Activated CD4-positive, alpha-beta memory T cell treated with anti-CD3 and anti-CD28 coated beads for 36 hours (primary cell): ENCODE data around the gene CD200. TPM values are rescaled to one million over a fixed set of nuclear protein-coding genes. Genes with fewer than 3 reads are reported as not detected.
"Not testable (repeated sequence)": the region's sequence is repeated elsewhere in the genome, so short reads cannot be mapped to it uniquely, and the experiment has no call there.

ENCODE experiments used
- CTCF ChIA-PET: fragments of 350-600 bp; sonication (Branson Sonifier 250); formaldehyde crosslinking; loops from one replicate; lab custom pipeline; 2021; ENCODE audit warnings: antibody characterized with exemption, inconsistent platforms; lab: Charles Lee
- POLR2A ChIA-PET: fragments of 350-600 bp; sonication (Branson Sonifier 250); formaldehyde crosslinking; loops from one replicate; lab custom pipeline; 2021; ENCODE audit warnings: antibody characterized with exemption; lab: Charles Lee
- DNase-seq: peaks from one replicate; pipeline ENCODE4 v3.0.0-alpha.2; 2020
- H3K27ac Mint-ChIP-seq: one replicate; pipeline ENCODE4 v1.8.0; 2021; ENCODE audit warnings: mixed read lengths
- H3K27me3 Mint-ChIP-seq: one replicate; pipeline ENCODE4 v1.8.0; 2021; ENCODE audit warnings: mixed read lengths
- H3K36me3 Mint-ChIP-seq: one replicate; pipeline ENCODE4 v1.8.0; 2021; ENCODE audit warnings: mixed read lengths
- H3K4me1 Mint-ChIP-seq: one replicate; pipeline ENCODE4 v1.8.0; 2021; ENCODE audit warnings: low read depth, mixed read lengths
- H3K4me3 Mint-ChIP-seq: one replicate; pipeline ENCODE4 v1.8.0; 2021; ENCODE audit warnings: mild to moderate bottlenecking, mixed read lengths
- H3K9me3 Mint-ChIP-seq: one replicate; pipeline ENCODE4 v1.8.0; 2021; ENCODE audit warnings: mixed read lengths
- intact Hi-C: fragments of 100-400 bp; cut with micrococcal nuclease; formaldehyde crosslinking; loops from one replicate; pipeline ENCODE4 v1.15.1; 2023
- total RNA-seq, 2 experiments: library from RNA; stranded (reverse); gene quantifications; one replicate each; pipeline ENCODE4 v1.2.3, GENCODE V29; 2021

Gene CD200
- total RNA-seq, 2 experiments from 2014 or later = 34.2 to 34.5 TPM

DNA sequence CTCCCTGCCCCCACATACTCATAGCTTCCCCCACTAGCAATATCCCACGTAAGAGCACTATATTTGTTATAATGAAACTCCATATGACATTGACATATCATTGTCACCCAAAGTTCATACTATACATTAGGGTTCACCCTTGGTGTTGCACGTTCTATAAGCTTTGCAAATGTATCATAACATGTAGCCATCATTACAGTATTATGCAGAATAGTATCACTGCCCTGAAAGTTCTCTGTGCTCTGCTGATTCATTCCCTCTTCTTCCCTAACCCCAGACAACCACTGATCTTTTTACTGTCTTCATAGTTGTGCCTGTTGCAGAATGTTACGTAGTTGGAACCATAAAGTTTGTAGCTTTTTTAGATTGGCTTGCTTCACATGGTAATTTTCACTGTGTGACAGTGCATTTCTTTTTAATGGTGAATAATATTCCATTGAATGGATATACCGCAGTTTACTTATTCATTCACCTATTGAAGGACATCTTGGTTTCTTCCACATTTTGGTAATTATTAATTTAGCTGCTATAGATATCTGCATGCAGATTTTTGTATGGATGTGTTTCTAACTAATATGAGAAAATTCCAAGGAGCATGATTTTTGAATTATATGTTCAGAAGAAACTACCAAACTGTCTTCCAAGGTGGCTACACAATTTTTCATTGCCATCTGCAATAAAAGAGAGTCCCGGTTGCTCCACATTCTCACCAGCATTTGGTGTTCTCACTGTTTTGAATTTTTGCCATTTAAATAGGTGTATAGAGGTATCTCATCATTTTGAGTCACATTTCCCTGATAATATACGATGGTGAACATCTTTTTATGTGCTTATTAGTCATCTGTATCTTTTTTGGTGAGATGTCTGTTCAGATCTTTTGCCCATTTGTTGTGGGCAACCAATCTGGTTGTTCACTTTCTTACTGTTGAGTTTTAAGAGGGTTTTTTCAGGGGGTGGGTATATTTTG, 59.7 kb downstream of the CD200 start:
- intact Hi-C loops = no loop called here
- H3K27ac Mint-ChIP-seq = no peak overlapping the region
- H3K4me3 Mint-ChIP-seq = no peak overlapping the region
- peaks cover 13% of the 10 kb centered on the region for H3K9me3 Mint-ChIP-seq
- peaks cover 1% of the 10 kb centered on the region for H3K27me3 Mint-ChIP-seq
- peaks cover 6% of the 10 kb centered on the region for H3K36me3 Mint-ChIP-seq
- ChIA-PET POLR2A (interaction anchor here (0.8 kb wide), 1 partner anchor 40 kb away, joined by 3 read pairs; no protein-coding TSS in a partner anchor), CTCF (no interaction called here)
- no peak for DNase-seq
- H3K4me1 Mint-ChIP-seq = peaks cover 49% of the 10 kb centered on the region

DNA sequence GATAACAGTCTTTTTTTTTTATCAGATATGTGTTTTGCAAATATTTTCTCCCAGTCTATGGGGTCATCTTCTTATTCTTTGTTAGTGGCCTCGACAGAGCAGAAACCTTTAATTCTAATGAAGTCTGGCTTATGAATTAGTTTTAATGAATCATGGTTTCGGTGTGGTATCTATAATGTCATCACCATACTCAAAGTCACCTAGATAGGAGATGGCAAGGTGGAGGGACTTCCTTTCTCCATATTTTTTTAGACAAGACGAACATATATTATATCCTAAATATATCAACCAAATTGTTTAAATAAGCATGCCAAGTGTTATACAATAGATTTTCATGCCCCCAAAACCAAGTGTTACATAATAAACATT, 60.4 kb downstream of the CD200 start:
- no peak for DNase-seq
- ChIA-PET CTCF (no interaction called here), POLR2A (no interaction called here)
- peaks cover 1% of the 10 kb centered on the region for H3K27me3 Mint-ChIP-seq
- H3K9me3 Mint-ChIP-seq = peaks cover 13% of the 10 kb centered on the region
- H3K4me1 Mint-ChIP-seq = peaks cover 49% of the 10 kb centered on the region
- no peak overlapping the region for H3K4me3 Mint-ChIP-seq
- H3K36me3 Mint-ChIP-seq = peaks cover 6% of the 10 kb centered on the region
- H3K27ac Mint-ChIP-seq = no peak overlapping the region
- intact Hi-C loops = no loop called here

DNA sequence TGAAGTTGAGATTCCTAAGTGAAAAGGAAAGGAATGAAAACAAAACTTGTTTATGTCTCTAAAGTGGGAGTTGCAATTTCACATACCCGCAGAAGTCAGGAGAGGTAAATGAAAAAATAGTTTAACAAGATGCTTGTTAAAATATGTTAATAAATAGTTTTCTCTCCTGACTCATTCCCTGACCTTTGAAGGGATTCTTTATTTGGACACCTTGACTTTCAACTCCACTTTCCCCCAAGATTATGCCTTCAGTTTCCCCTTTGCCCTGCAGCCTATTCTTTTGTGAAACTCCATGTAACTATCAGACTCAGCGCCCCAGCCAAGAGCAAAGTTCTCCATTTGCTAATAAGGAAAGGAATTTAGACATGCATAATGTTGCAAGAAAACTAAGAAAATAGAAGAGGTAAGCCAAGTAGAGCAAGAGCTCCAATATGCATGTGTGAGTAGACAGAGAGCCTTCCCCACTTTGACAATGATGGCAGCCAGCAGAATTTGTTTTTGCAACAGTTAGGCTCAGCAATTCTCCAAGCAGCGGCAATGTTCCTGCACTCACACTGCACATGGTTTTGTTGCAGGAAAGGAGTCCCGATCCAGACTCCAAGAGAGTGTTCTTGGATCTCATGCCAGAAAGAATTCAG, 61.2 kb downstream of the CD200 start:
- H3K27me3 Mint-ChIP-seq = peaks cover 1% of the 10 kb centered on the region
- CTCF ChIA-PET = no interaction called here
- peaks cover 6% of the 10 kb centered on the region for H3K36me3 Mint-ChIP-seq
- no peak for DNase-seq
- H3K4me1 Mint-ChIP-seq = peaks cover 43% of the 10 kb centered on the region
- H3K9me3 Mint-ChIP-seq = peaks cover 13% of the 10 kb centered on the region
- H3K4me3 Mint-ChIP-seq = no peak overlapping the region
- POLR2A ChIA-PET = no interaction called here
- H3K27ac Mint-ChIP-seq = no peak overlapping the region
- intact Hi-C loops = no loop called here

DNA sequence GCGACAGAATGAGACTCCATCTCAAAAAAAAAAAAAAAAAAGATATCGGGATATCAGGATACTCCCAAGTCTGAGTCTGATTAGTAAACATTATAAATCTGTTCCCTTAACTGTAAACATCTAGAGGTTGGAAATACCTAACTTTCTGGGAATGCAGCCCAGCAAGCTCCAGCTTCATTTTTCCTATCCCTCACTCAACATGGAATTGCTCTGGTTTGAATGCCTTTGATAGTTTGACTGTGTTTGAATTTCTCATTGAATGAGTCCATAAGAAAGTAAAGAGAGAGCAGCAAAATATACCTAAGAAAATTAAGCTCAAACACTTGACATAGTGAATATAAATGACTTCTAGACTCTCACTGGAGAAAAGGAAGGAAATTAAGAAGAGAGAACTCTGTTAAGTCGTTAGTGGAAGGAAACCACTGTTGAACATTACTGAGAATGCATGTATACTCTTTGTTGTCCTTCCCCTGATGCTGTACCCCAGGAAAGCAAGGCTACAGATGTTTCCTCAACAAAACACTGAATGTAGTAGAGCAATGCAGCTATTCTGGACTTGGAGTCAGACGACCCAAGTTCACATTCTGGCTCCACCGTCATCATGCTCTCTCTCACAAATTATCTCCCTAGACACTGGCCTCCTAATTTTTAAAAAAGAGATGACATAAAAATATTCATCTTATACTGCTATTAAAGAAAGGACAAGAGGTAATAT, 62.4 kb downstream of the CD200 start:
- Mint-ChIP-seq H3K36me3 (peaks cover 6% of the 10 kb centered on the region), H3K4me3 (no peak overlapping the region), H3K4me1 (peaks cover 34% of the 10 kb centered on the region), H3K27ac (no peak overlapping the region), H3K9me3 (peaks cover 13% of the 10 kb centered on the region), H3K27me3 (peaks cover 1% of the 10 kb centered on the region)
- ChIA-PET POLR2A (no interaction called here), CTCF (no interaction called here)
- no peak for DNase-seq
- intact Hi-C loops = no loop called here

DNA sequence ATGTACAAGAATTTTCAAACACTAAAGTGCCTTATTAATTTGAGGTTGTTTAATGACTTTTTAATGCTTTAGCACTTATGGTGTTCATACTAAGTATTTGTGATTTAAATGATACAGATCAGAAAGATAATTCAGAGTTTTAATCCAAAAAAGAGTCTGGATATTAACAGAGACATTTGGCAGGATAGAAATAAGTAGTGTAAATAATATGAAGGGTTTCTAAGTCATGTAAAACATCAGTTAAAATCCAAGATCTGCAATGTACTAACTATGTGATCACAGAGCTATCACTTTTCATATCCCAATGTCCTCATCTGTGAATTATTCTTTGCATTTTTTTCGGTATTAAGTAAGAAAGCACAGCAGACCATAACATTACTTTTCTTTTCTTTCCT, 62.9 kb downstream of the CD200 start:
- CTCF ChIA-PET = interaction anchor here (0.6 kb wide), 1 partner anchor 601 kb away, joined by 3 read pairs; no protein-coding TSS in a partner anchor
- H3K27ac Mint-ChIP-seq = no peak overlapping the region
- POLR2A ChIA-PET = no interaction called here
- peaks cover 30% of the 10 kb centered on the region for H3K4me1 Mint-ChIP-seq
- intact Hi-C loops = no loop called here
- no peak overlapping the region for H3K4me3 Mint-ChIP-seq
- H3K9me3 Mint-ChIP-seq = peaks cover 13% of the 10 kb centered on the region
- DNase-seq = no peak
- H3K36me3 Mint-ChIP-seq = peaks cover 6% of the 10 kb centered on the region
- peaks cover 1% of the 10 kb centered on the region for H3K27me3 Mint-ChIP-seq

DNA sequence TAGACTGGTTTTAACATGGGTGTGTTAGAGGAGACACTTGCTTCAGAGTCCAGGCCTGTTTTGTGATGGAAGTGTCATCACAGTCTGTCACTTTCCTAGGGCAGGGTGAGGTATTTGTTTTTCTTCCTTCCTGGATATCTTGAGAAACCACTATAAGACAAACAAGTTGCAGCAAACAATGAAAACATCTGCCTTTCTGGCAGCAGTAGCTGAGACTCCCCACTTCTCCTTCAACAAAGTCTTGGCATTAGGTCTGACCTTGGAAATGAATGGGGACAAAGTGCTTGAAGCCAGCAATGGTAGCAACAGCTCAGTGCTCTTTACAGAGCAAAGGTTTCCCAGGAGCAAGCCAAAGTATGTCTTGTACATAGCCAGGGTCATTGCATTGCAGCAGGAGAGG, 64.6 kb downstream of the CD200 start:
- CTCF ChIA-PET = no interaction called here
- H3K4me3 Mint-ChIP-seq = no peak overlapping the region
- H3K4me1 Mint-ChIP-seq = peaks cover 17% of the 10 kb centered on the region
- no peak for DNase-seq
- H3K27me3 Mint-ChIP-seq = peaks cover 1% of the 10 kb centered on the region
- H3K27ac Mint-ChIP-seq = no peak overlapping the region
- H3K36me3 Mint-ChIP-seq = peaks cover 2% of the 10 kb centered on the region
- peaks cover 10% of the 10 kb centered on the region for H3K9me3 Mint-ChIP-seq
- POLR2A ChIA-PET = no interaction called here
- intact Hi-C loops = no loop called here

DNA sequence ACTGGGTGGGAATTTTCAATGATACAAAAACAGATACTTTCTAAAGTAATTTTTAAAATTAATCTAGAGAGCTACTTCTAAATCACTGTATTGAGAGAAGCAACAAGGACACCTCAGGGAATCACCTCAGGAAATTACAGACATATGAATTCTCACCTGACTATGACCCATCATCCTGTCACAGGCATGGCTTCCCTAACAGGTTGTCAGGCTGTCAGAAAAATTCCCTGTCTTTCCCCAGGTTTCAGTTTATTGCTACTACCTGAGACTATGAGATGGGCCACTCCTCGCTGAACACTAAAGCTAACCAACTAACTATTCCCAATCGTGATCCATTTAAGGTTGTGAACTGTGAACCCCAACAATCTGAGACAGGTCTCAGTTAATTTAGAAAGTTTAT, 66.1 kb downstream of the CD200 start:
- CTCF ChIA-PET = interaction anchor here (0.7 kb wide), 1 partner anchor 17 kb away, joined by 3 read pairs; no protein-coding TSS in a partner anchor
- H3K9me3 Mint-ChIP-seq = no peaks in the 10 kb centered on the region
- H3K27me3 Mint-ChIP-seq = peaks cover 1% of the 10 kb centered on the region
- no peaks in the 10 kb centered on the region for H3K36me3 Mint-ChIP-seq
- intact Hi-C loops = loop anchor here (2.0 kb wide), 1 partner anchor 34 kb away; no protein-coding TSS in a partner anchor
- no peak overlapping the region for H3K27ac Mint-ChIP-seq
- POLR2A ChIA-PET = no interaction called here
- peaks cover 6% of the 10 kb centered on the region for H3K4me1 Mint-ChIP-seq
- DNase-seq = no peak
- H3K4me3 Mint-ChIP-seq = no peak overlapping the region

DNA sequence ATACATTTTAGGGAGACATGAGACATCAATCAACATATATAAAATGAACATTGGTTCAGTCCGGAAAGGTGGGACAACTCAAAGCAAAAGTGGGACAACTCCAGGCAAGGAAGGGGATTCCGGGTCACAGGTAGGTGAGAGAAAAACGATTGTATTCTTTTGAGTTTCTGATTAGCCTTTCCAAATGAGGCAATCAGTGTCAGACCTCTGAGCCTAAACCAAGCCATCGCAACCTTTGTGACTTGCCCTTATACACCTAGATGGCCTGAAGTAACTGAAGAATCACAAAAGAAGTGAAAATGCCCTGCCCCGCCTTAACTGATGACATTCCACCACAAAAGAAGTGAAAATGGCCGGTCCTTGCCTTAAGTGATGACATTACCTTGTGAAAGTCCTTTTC, 66.6 kb downstream of the CD200 start:
- H3K36me3 Mint-ChIP-seq, H3K27ac Mint-ChIP-seq, H3K4me1 Mint-ChIP-seq, H3K4me3 Mint-ChIP-seq, H3K27me3 Mint-ChIP-seq, POLR2A ChIA-PET, H3K9me3 Mint-ChIP-seq, DNase-seq, CTCF ChIA-PET: not testable (repeated sequence)
- intact Hi-C loops = loop anchor here (2.0 kb wide), 1 partner anchor 33 kb away; no protein-coding TSS in a partner anchor

DNA sequence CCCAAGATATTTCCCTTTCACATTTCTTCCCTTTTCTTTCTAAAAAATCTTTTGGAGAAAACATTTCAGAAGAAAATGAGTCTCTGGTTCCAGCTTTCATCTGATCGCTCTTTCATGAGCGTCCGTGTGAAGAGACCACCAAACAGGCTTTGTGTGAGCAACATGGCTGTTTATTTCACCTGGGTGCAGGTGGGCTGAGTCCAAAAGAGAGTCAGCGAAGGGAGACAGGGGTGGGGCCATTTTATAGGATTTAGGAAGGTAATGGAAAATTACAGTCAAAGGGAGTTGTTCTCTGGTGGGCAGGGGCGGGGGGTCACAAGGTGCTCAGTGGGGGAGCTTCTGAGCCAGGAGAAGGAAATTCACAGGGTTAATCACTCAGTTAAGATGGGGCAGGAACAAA, 67.4 kb downstream of the CD200 start:
- H3K4me3 Mint-ChIP-seq, H3K4me1 Mint-ChIP-seq, H3K27me3 Mint-ChIP-seq, POLR2A ChIA-PET, H3K27ac Mint-ChIP-seq, DNase-seq, intact Hi-C loops, H3K9me3 Mint-ChIP-seq, H3K36me3 Mint-ChIP-seq: not testable (repeated sequence)
- CTCF ChIA-PET = interaction anchor here (1.0 kb wide), 1 partner anchor 33 kb away, joined by 3 read pairs; no protein-coding TSS in a partner anchor

DNA sequence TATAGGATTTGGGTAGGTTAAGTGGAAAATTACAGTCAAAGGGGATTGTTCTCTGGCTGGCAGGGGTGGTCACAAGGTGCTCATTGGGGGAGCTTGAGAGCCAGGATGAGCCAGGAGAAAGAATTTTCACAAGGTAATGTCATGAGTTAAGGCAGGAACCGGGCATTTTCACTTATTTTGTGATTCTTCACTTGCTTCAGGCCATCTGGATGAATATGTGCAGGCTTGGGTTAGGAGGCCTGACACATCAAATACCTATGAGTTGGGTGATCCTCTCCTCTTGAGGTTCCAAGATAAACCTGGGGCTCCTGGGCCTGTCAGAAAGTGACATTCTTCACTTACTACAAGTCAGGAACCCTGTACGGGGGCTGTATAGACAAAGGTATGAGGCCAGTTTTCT, 68.7 kb downstream of the CD200 start:
- DNase-seq = no peak
- no peaks in the 10 kb centered on the region for H3K27me3 Mint-ChIP-seq
- POLR2A ChIA-PET = no interaction called here
- H3K4me3 Mint-ChIP-seq = no peak overlapping the region
- CTCF ChIA-PET = no interaction called here
- H3K27ac Mint-ChIP-seq = no peak overlapping the region
- H3K9me3 Mint-ChIP-seq = no peaks in the 10 kb centered on the region
- peaks cover 16% of the 10 kb centered on the region for H3K4me1 Mint-ChIP-seq
- intact Hi-C loops = no loop called here
- H3K36me3 Mint-ChIP-seq = no peaks in the 10 kb centered on the region

DNA sequence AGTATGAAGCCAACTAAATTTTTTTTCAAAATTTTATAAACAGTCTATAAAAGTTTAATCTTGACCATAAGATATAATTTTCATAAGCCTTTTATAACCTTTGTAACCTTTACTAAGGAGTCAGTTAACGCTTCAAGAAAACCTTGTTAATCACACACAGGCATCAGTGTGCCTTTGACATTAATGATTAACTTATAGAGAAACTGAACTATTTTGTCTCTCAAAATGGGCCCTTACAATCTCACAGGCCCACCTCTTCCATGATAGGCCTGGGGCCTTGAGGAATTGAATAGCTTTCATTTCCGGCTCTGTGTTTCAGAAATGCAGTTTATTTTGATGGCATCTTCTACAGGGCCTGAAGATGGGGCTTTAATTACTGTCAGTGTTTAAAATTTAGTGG, 70.1 kb downstream of the CD200 start:
- H3K9me3 Mint-ChIP-seq = no peaks in the 10 kb centered on the region
- intact Hi-C loops = no loop called here
- POLR2A ChIA-PET = no interaction called here
- no peak overlapping the region for H3K4me3 Mint-ChIP-seq
- no peaks in the 10 kb centered on the region for H3K27me3 Mint-ChIP-seq
- DNase-seq = no peak
- no peak overlapping the region for H3K27ac Mint-ChIP-seq
- no peaks in the 10 kb centered on the region for H3K36me3 Mint-ChIP-seq
- CTCF ChIA-PET = interaction anchor here (0.6 to 1.3 kb wide), 2 partner anchors 65 to 82 kb away, joined by 3 read pairs; no protein-coding TSS in a partner anchor
- peaks cover 22% of the 10 kb centered on the region for H3K4me1 Mint-ChIP-seq
